Fibroblast of upper back skin (primary cell): ENCODE results near the gene SNX25.
"Not testable (repeated sequence)": the region's sequence is repeated elsewhere in the genome, so short reads cannot be mapped to it uniquely, and the experiment has no call there.

Experiments used
- DNase-seq: peaks from one replicate; pipeline ENCODE4 v3.0.0-alpha.2; 2013

SNX25 gene

GRCh38 chr4:185351691-185352090, 142.3 kb downstream of the SNX25 start:
- no peak for DNase-seq

GRCh38 chr4:185352202-185352601, 142.8 kb downstream of the SNX25 start:
- DNase-seq = no peak

- no peak for DNase-seq
These were observed 143.3 kb downstream of the SNX25 start for GRCh38 chr4:185352741-185353140.

DNA sequence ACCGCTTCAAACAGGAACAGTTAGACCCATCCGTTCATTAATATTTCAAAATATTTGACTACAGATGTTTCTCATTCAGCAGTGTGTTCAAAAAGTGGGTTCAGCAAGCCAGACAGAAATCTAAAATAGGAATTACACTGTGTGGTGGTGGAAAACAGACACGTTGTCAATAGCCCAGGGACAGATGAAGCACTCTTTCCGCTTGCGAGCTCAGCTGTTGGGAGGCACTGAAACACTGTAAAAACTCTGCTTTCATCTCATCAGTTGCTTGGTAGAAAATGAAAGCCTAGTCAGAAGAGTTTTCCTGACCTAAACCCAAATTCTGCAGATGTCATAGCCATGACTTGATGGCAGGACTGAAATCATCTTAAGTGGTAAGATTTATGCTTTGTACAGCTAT, 147.8 kb downstream of the SNX25 start:
- peak; percentile 44 for DNase-seq

GRCh38 chr4:185357733-185358440, 148.5 kb downstream of the SNX25 start:
- DNase-seq = no peak

DNA sequence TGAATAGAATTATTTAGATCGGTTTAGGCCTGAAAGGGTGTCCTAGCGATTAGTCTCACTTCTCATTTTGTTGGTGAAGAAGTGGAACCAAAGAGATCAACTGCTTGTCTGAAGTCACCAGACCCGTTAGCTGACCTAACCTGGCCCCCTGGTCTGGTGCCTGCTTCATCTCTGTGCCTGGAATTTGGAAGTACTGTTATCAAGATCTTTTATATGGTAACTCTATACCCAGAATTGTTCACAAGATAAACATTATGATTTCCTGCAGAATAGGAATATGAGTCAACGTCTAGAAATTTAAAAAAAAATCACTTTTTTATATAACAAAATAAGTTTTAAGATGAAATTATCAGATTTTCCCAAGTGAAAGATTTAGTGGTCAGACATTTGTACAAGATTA, 149.1 kb downstream of the SNX25 start:
- DNase-seq = peak; percentile 68

- peak; percentile 64 for DNase-seq
These were observed 149.6 kb downstream of the SNX25 start for GRCh38 chr4:185358959-185359358.

- DNase-seq = peak; percentile 58
These were observed 150.5 kb downstream of the SNX25 start for GRCh38 chr4:185359767-185360446.

DNA sequence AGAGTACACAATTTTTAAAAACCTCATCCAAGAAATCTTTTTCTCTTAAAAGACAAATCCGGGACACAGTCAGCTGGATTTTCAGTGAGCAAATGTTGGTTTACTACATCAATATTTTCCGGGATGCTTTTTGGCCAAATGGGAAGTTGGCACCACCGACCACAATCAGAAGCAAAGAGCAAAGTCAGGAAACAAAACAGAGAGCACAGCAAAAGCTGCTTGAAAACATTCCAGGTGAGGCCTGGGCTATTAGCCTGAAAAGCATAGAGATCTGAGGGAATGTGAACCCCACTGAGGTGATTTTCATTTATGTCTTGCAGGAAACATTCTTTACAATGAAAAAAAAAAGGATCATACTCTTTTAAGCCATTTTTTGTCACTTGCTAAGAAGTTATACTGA, 152.5 kb downstream of the SNX25 start:
- DNase-seq = no peak

- DNase-seq = not testable (repeated sequence)
These were observed 153.2 kb downstream of the SNX25 start for GRCh38 chr4:185362570-185362969.

DNA sequence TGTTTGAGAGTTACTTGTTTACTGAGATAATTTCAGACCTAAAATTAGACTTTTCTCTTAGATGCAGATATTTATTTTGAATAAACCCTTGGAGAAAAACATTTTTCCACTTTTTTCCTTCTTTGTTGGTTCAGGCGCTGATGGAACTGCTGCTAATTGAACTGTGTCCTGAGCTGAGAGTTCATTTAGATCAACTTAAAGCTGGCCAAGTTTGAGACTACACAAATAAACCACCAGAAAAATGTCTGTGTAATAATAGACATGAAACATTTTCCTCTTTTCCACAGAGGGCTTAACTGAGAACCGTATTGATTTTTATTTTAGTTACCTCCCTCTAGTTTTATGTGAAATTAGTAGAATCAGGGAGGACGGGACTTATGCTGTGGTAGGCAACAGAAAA, 153.9 kb downstream of the SNX25 start:
- no peak for DNase-seq

GRCh38 chr4:185364886-185365285, 155.5 kb downstream of the SNX25 start:
- no peak for DNase-seq

GRCh38 chr4:185369731-185370130, 160.3 kb downstream of the SNX25 start:
- peak; percentile 33 for DNase-seq

DNA sequence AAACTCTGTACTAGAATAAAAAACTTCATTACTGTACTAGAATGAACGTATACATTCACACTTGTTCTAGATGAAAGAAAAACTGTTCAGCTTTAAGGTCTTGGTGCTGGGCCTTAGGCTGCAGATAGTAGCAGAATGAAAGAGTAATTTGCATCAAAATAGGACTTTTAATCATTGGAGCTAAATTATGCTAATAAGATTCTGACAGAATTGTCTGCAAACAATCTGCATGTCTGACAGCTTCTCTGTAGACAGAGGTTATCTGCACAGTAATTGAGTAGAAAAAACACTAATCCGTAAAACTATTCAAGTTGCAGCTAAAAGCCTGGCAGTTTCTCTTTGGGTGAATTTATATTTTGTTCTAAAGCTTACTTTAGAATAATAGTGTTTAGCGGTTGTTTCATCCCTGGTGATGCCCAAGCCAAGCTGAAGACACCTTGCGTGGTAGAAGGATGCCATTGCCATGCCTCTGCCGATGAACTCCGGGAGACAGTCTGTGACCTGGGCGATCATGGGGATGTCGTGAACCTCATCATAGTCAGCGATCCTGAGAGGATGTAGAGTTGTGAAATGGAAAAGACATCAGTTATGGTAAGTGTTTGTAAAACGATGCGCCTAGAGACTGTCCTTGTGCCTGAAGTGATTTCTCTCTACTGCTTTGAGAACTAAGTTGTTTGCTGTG, 161.0 kb downstream of the SNX25 start:
- no peak for DNase-seq

DNA sequence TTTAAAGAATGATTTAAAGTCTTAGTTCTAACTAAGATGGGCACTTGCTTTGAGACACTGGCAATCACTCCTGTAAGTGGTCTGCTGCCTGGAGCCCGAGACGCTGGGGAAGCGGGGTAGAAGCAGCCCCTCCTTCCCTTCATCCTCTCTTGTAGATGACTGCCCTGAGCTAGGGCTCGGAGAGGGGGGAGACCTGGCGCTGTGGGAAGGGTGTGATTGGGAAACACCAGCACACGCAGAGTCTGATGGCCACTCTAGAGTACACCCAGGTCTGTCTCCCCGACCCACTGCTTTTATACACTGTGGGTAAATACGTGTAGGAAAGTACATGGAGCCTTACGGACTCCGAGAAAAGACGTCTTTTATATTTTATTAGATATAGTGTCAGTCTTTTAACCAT, 162.3 kb downstream of the SNX25 start:
- DNase-seq = no peak

GRCh38 chr4:185374027-185374426, 164.6 kb downstream of the SNX25 start:
- DNase-seq = no peak

GRCh38 chr4:185374573-185374972, 165.2 kb downstream of the SNX25 start:
- DNase-seq = no peak

DNA sequence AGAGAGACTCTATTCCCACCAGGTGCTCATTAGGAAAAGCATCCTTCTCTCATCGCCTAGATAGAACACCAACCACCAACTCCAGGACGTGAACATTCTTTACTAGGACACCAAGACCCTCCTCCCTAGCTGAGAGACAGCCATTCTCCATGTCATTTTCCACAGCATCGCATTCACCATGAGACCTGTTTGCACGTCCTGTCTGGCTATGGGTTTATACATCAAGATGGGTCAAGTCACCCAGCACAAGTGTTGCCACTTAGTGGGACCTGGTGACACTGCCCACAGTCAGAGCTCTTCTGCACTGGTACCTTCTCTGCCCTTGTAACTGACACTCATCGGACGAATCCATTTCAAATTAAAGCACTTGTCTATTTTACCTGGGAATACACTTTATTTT, 168.9 kb downstream of the SNX25 start:
- no peak for DNase-seq

DNA sequence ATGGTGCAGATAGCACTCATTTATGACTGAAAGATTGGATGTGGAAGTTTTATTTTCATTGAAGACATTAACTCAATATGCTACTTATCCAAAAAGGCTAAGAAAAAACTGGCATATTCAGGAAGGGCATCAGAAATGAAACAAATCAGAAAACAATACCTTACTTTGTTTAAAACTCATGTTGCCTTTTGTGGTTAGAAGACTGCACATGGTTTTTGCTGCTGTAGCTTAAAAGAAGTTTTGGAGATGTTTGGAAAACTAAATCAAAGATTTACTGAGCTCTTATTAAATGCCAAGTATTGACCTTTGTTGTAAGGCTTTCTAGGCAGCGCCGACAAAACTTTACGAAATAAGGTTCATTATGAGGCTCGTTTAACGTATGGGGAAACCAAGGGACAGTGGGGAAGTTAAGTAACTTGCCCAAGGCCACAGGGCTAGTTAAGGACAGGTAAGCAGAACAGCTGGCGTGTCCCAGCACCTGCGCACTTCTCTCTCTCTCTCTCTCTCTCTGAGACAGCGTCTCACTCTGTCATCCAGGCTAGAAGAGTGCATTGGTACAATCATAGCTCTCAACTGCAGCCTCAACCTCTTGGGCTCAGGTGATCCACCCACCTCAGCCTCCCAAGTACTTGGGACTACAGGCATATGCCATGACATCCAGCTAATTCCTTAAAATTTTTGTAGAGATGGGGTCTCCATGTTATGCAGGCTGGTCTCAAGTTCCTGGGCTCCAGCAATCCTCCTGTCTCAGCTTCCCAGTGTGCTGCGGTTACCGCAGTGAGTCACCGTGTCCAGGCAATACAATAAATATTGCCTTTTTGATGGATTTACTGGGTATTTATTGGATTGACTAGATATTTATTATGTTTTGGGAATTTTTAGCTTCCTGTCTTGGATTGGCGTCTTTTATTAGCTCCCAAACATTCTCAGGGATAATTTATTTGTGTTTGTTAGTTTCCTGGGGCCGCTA, 170.2 kb downstream of the SNX25 start:
- no peak for DNase-seq

- no peak for DNase-seq
These were observed 170.9 kb downstream of the SNX25 start for GRCh38 chr4:185380320-185380719.

DNA sequence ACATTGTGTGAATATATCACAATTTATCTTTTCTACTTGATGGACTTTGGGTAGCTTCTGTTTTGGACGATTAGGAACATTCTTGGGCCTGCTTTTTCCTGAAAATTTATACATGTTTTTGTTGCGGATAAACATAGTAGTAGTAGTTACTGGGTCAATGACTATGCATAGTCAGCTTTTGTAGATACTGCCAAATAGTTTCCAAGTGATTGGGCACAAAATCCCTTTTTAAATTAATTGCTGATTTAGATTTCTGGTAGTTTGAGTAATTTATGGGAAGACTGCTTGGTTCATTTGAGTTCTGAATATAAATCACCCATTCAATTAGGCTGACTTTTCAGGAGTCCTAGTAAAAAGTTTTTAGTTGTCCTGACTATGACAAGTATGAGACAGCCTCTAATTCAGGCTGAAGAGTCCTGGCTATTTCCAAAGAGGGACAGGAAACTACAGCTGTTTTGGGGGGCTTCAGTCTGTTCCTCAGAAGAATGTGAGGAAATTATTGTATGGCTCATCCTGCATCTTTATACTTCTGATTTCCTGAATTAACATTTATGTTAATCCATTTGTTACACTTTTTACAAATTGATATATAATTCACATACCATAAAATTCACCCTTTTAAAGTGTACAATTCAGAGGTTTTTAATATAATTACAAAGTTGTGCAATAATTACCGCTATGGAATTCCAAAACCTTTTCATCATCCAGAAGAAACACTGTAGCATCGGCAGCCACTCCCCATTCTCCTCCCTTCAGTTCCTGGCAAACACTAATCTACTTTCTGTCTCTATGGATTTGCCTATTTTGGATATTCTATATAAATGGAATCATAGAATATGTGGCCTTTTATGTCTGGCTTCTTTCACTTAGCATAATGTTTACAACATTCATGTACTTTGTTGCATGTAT, 172.1 kb downstream of the SNX25 start:
- peak; percentile 33 for DNase-seq

- no peak for DNase-seq
These were observed 173.4 kb downstream of the SNX25 start for GRCh38 chr4:185382754-185383153.
